ENCODE data around the gene CENPVL1. TPM values are rescaled to one million over a fixed set of nuclear protein-coding genes. Genes with fewer than 3 reads are reported as not detected.
"Not testable (repeated sequence)": the region's sequence is repeated elsewhere in the genome, so short reads cannot be mapped to it uniquely, and the experiment has no call there.

Gene CENPVL1
- total and polyA plus RNA-seq, 12 donors, result 0.06 TPM; not detected in 11

DNA sequence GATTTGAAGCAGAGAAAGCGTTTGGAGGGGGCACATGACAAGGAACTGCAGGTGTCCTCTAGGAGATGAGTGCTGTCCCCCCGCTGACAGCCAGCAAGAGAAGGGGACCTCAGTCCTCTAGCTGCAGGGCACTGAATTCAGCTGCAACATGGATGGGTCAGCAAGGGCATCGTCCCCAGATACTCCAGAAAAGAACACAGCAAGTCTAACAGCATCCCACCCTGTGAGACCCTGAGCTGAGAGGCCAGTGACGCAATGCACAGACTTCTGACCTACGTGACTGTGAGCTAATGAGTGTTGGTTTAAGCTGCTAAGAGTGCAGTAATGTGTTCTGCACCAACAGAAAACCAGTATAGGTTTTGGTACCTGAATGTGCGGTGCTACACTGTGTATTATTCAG, 16.1 kb upstream of the CENPVL1 start:
- no peak overlapping the region for H3K4me3 ChIP-seq
- no peak overlapping the region for H3K27ac ChIP-seq
- TF ChIP-seq POLR2A (IDR thresholded peaks at IDR 0.05), result no peak
- TF ChIP-seq, protein P1, sequence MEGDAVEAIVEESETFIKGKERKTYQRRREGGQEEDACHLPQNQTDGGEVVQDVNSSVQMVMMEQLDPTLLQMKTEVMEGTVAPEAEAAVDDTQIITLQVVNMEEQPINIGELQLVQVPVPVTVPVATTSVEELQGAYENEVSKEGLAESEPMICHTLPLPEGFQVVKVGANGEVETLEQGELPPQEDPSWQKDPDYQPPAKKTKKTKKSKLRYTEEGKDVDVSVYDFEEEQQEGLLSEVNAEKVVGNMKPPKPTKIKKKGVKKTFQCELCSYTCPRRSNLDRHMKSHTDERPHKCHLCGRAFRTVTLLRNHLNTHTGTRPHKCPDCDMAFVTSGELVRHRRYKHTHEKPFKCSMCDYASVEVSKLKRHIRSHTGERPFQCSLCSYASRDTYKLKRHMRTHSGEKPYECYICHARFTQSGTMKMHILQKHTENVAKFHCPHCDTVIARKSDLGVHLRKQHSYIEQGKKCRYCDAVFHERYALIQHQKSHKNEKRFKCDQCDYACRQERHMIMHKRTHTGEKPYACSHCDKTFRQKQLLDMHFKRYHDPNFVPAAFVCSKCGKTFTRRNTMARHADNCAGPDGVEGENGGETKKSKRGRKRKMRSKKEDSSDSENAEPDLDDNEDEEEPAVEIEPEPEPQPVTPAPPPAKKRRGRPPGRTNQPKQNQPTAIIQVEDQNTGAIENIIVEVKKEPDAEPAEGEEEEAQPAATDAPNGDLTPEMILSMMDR (IDR thresholded peaks at IDR 0.05), result no peak
- no peaks in the 10 kb centered on the region for H3K36me3 ChIP-seq (replicated peaks in 1 of 2)
- intact Hi-C loops (cut with DNase I), result no loop called here
- no peaks in the 10 kb centered on the region for H3K9me3 ChIP-seq (replicated peaks in 1 of 3)
- DNase-seq, result no peak
- H3K27me3 ChIP-seq, result peaks cover 20% of the 10 kb centered on the region
- H3K4me1 ChIP-seq (replicated peaks in 1 of 2), result no peaks in the 10 kb centered on the region
- WGBS, 4 donors, result 67 to 79% (median 77%) methylated on average over 4 to 6 of the region's 6 CpGs

DNA sequence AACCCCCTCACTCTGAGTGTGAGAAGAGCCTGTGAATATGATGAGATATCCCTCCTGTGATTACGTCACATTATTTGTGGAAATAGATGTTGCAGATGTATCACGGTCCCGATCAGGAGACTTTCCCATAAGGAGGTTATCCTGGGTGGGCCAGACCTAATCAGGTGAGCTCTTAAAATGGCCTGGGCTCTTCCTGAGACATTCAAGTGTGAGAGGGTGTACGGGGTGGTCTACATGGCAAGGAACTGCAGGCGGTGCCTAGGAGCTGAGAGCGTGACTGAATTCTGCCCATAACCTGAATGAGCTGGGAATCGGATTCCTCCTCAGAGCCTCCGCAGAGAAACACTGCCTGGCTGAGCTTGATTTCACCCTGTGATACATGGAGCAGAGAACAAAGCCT, 12.9 kb upstream of the CENPVL1 start:
- H3K4me1 ChIP-seq (replicated peaks in 1 of 2), result no peaks in the 10 kb centered on the region
- intact Hi-C loops (cut with DNase I), result no loop called here
- TF ChIP-seq, protein P1 (IDR thresholded peaks at IDR 0.05), result no peak
- TF ChIP-seq POLR2A (IDR thresholded peaks at IDR 0.05), result no peak
- 61 to 91% (median 77%) methylated on average over 4 to 8 of the region's 8 CpGs for WGBS, 4 donors
- DNase-seq, result no peak
- no peaks in the 10 kb centered on the region for H3K36me3 ChIP-seq (replicated peaks in 1 of 2)
- H3K27me3 ChIP-seq, result peaks cover 23% of the 10 kb centered on the region
- no peaks in the 10 kb centered on the region for H3K9me3 ChIP-seq (replicated peaks in 1 of 3)
- H3K27ac ChIP-seq, result no peak overlapping the region
- H3K4me3 ChIP-seq, result no peak overlapping the region

DNA sequence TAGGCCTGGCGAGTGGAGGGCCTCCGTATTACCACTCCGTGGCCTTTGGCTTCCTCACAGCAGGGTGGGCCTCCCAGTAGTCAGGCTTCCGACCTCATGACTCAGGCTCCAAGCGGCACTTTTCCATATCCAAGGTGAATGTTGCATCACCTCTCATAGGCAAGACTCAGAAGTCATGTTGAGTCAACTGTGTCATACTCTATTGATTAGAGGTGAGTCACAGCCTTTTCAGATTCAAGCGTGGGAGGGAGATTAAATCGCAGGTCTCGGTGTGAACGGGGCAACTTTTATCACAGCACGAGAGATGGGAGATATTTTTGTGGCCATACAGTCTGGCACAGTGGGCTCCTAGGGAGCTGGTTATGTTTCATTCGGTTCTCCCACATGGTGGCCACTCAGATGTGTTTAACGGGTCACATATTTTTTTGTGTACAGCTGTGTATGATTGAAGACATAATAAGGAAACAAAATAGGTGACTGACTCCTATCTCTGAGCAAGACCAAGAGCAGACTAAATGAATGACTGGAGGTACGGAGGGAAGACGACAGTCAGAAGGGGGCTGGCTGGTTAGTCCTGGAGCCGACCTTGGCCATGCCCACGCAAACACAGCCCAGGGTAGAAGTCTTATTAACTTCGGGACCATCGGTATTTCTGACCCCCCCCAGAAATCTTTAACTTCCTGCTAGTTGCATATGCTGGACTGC, 2.8 kb downstream of the CENPVL1 start:
- H3K4me1 ChIP-seq (replicated peaks in 1 of 2); H3K27me3 ChIP-seq; intact Hi-C loops (cut with DNase I); H3K36me3 ChIP-seq (replicated peaks in 1 of 2); H3K9me3 ChIP-seq (replicated peaks in 1 of 3); H3K4me3 ChIP-seq; DNase-seq; H3K27ac ChIP-seq: not testable (repeated sequence)
- WGBS, 4 donors, result no CpG with 5 or more reads among the region's 18 CpGs

DNA sequence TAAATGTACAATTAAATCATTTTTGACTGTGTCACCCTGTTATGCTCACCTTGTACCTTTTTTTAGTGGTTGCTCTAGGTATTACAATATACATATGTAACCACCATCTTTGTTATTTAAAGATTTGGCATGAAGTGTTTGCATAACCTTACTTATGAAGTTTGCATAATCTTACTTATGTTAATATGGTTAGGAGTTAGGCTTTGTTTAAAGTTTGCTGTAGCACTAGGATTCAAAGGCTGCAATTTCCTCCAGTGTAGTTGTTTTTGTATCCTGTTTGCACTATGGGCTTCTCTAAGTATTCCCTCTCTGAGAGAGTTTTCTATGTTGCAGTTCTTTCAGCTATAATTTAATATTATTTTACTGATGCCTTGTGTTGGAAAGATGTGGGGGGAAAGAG, 17.9 kb downstream of the CENPVL1 start:
- DNase-seq, result no peak
- no peaks in the 10 kb centered on the region for H3K36me3 ChIP-seq (replicated peaks in 1 of 2)
- H3K9me3 ChIP-seq (replicated peaks in 1 of 3), result no peaks in the 10 kb centered on the region
- no peaks in the 10 kb centered on the region for H3K4me1 ChIP-seq (replicated peaks in 1 of 2)
- intact Hi-C loops (cut with DNase I), result no loop called here
- no peak overlapping the region for H3K4me3 ChIP-seq
- H3K27me3 ChIP-seq, result peaks cover 41% of the 10 kb centered on the region
- no peak overlapping the region for H3K27ac ChIP-seq
- TF ChIP-seq, protein P1 (IDR thresholded peaks at IDR 0.05), result no peak
- TF ChIP-seq POLR2A (IDR thresholded peaks at IDR 0.05), result no peak

DNA sequence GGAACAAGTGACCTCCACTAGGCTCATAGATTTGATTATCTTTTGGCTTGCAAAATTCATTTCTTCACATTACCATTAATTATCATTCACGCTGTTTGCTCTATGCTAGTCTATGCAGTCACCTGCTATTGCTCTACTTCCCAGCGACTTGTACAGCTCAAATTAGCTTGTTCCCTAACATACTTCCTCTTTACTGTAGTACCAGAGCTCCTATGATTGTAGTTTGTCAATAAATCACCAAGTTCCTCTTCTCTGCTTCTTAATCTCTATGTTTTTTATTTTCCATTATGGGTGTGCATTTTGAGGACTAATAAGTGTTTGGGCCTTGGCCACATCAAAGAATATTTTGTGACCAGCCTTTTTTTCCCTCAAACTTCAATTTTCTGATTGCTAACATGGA, 26.8 kb downstream of the CENPVL1 start:
- Histone ChIP-seq H3K9me3 (replicated peaks in 1 of 3) (no peaks in the 10 kb centered on the region), H3K27me3 (peaks cover 54% of the 10 kb centered on the region), H3K4me1 (replicated peaks in 1 of 2) (no peaks in the 10 kb centered on the region), H3K4me3 (no peak overlapping the region), H3K27ac (no peak overlapping the region), H3K36me3 (replicated peaks in 1 of 2) (no peaks in the 10 kb centered on the region)
- intact Hi-C loops (cut with DNase I), result no loop called here
- no peak for DNase-seq
- no peak for TF ChIP-seq POLR2A (IDR thresholded peaks at IDR 0.05)
- TF ChIP-seq, protein P1 (IDR thresholded peaks at IDR 0.05), result no peak
- 48 to 65% (median 52%) methylated on average over 2 of the region's 2 CpGs for WGBS, 4 donors

Data from adrenal gland (tissue), 12 donors.